Keratinocyte (primary cell): Measurements from ENCODE around the gene MAD2L2.

Source experiments
- EZH2 ChIP-seq: IDR thresholded peaks from one replicate; pipeline ENCODE4 v1.6.1; 2012; ENCODE audit warnings: inconsistent platforms, mild to moderate bottlenecking, low read length, moderate library complexity
- TF ChIP-seq, protein P1 (sequence below), 3 experiments: IDR thresholded peaks in 1 of 3; conservative IDR thresholded peaks in 1 of 3; optimal IDR thresholded peaks in 1 of 3; 2 replicates in 2 of 3; 3 replicates in 1 of 3; pipeline versions ENCODE3 to v1.5.1; 2011; ENCODE audit warnings: low read length in 3 of 3, mild to moderate bottlenecking in 3 of 3, moderate library complexity in 2 of 3, control low read depth in 1 of 3, inconsistent platforms in 1 of 3; ENCODE audit not compliant: insufficient read depth in 2 of 3; ENCODE audit errors: extremely low read depth in 1 of 3

- TF ChIP-seq, protein P1, sequence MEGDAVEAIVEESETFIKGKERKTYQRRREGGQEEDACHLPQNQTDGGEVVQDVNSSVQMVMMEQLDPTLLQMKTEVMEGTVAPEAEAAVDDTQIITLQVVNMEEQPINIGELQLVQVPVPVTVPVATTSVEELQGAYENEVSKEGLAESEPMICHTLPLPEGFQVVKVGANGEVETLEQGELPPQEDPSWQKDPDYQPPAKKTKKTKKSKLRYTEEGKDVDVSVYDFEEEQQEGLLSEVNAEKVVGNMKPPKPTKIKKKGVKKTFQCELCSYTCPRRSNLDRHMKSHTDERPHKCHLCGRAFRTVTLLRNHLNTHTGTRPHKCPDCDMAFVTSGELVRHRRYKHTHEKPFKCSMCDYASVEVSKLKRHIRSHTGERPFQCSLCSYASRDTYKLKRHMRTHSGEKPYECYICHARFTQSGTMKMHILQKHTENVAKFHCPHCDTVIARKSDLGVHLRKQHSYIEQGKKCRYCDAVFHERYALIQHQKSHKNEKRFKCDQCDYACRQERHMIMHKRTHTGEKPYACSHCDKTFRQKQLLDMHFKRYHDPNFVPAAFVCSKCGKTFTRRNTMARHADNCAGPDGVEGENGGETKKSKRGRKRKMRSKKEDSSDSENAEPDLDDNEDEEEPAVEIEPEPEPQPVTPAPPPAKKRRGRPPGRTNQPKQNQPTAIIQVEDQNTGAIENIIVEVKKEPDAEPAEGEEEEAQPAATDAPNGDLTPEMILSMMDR (optimal IDR thresholded peaks at IDR 0.05 in 1 of 3, IDR thresholded peaks at IDR 0.05 in 1 of 3, conservative IDR thresholded peaks at IDR 0.05 in 1 of 3; ENCODE audit: extremely low read depth in 1 of 3, insufficient read depth in 2 of 3, low read length in 3 of 3) = no peak
- TF ChIP-seq EZH2 = no peak
Observed at GRCh38 chr1:11728126-11728806, 47.3 kb upstream of the MAD2L2 start.
